A673 (cell line): ENCODE data around the gene CDK8.

ENCODE experiments used
- EZH2 ChIP-seq: fragments of 200-600 bp; sonication (generic); IDR thresholded peaks from 2 replicates; pipeline ENCODE4 v1.6.1; 2017; ENCODE audit warnings: borderline replicate concordance, low read depth, mild to moderate bottlenecking, mixed read lengths, antibody characterized with exemption, low read length; ENCODE audit not compliant: poor library complexity, severe bottlenecking
- TF ChIP-seq, protein P1 (sequence below): fragments of 300-800, 200-600 bp; sonication (generic); conservative IDR thresholded peaks from 2 replicates; pipeline ENCODE4 v1.5.1; 2017; ENCODE audit warnings: low read depth, mild to moderate bottlenecking, antibody characterized with exemption, low read length, moderate library complexity, mixed read lengths

- TF ChIP-seq, protein P1, sequence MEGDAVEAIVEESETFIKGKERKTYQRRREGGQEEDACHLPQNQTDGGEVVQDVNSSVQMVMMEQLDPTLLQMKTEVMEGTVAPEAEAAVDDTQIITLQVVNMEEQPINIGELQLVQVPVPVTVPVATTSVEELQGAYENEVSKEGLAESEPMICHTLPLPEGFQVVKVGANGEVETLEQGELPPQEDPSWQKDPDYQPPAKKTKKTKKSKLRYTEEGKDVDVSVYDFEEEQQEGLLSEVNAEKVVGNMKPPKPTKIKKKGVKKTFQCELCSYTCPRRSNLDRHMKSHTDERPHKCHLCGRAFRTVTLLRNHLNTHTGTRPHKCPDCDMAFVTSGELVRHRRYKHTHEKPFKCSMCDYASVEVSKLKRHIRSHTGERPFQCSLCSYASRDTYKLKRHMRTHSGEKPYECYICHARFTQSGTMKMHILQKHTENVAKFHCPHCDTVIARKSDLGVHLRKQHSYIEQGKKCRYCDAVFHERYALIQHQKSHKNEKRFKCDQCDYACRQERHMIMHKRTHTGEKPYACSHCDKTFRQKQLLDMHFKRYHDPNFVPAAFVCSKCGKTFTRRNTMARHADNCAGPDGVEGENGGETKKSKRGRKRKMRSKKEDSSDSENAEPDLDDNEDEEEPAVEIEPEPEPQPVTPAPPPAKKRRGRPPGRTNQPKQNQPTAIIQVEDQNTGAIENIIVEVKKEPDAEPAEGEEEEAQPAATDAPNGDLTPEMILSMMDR: no peak
- TF ChIP-seq EZH2: no peak
Observed at GRCh38 chr13:26305676-26306075, 51.7 kb downstream of the CDK8 start.
